Activated CD8-positive, alpha-beta T cell treated with anti-CD3 and anti-CD28 coated beads for 36 hours (primary cell): Measurements from ENCODE around the gene ZC3H8. TPM values are rescaled to one million over a fixed set of nuclear protein-coding genes. Genes with fewer than 3 reads are reported as not detected.

Source experiments
- ATAC-seq: fragments of 200-7000 bp; cut with Tn5 transposase; one replicate; pipeline ENCODE4 v1.10.0; 2021; ENCODE audit warnings: mild to moderate bottlenecking, moderate library complexity
- CTCF ChIA-PET: fragments of 350-600 bp; sonication (Branson Sonifier 250); formaldehyde crosslinking; loops from one replicate; lab custom pipeline; 2021; ENCODE audit warnings: antibody characterized with exemption; lab: Charles Lee
- POLR2A ChIA-PET: fragments of 350-600 bp; sonication (Branson Sonifier 250); formaldehyde crosslinking; loops from one replicate; lab custom pipeline; 2021; ENCODE audit warnings: antibody characterized with exemption; lab: Charles Lee
- DNase-seq: peaks from one replicate; pipeline ENCODE4 v3.0.0-alpha.2; 2020
- H3K27ac Mint-ChIP-seq: one replicate; pipeline ENCODE4 v1.8.0; 2021; ENCODE audit warnings: mild to moderate bottlenecking, mixed read lengths
- H3K27me3 Mint-ChIP-seq: one replicate; pipeline ENCODE4 v1.8.0; 2021; ENCODE audit warnings: mixed read lengths
- H3K36me3 Mint-ChIP-seq: one replicate; pipeline ENCODE4 v1.8.0; 2021; ENCODE audit warnings: low read depth, mixed read lengths
- H3K4me1 Mint-ChIP-seq: one replicate; pipeline ENCODE4 v1.8.0; 2021; ENCODE audit warnings: low read depth, mixed read lengths
- H3K4me3 Mint-ChIP-seq: one replicate; pipeline ENCODE4 v1.8.0; 2021; ENCODE audit warnings: mild to moderate bottlenecking, moderate library complexity, mixed read lengths
- H3K9me3 Mint-ChIP-seq: one replicate; pipeline ENCODE4 v1.8.0; 2021; ENCODE audit warnings: mixed read lengths
- CTCF ChIP-seq: fragments of 200-600 bp; IDR thresholded peaks from one replicate; pipeline ENCODE4 v1.8.0; 2022; ENCODE audit warnings: antibody characterized with exemption, mild to moderate bottlenecking
- intact Hi-C: fragments of 100-400 bp; cut with micrococcal nuclease; formaldehyde crosslinking; loops from one replicate; pipeline ENCODE4 v1.10.0; 2022
- total RNA-seq, 2 experiments: library from RNA; stranded (reverse); gene quantifications; one replicate each; pipeline ENCODE4 v1.2.3, GENCODE V29; 2021

The ZC3H8 gene
- total RNA-seq, 2 experiments from 2014 or later, result 16.7 to 22.1 TPM

GRCh38 chr2:112183327-112184025, 71.4 kb downstream of the ZC3H8 start:
- ChIA-PET CTCF (interaction anchor here (0.6 to 0.7 kb wide), 3 partner anchors 62 to 417 kb away, joined by 3 read pairs; no protein-coding TSS in a partner anchor), POLR2A (interaction anchor here (0.8 to 1.2 kb wide), 2 partner anchors 14 to 17 kb away, joined by 3 to 4 read pairs; no protein-coding TSS in a partner anchor)
- intact Hi-C loops, result no loop called here
- Mint-ChIP-seq H3K4me1 (peaks cover 52% of the 10 kb centered on the region), H3K27ac (peak overlapping the region; percentile 87), H3K4me3 (peak overlapping the region; percentile 72), H3K36me3 (peaks cover 21% of the 10 kb centered on the region), H3K27me3 (peaks cover 3% of the 10 kb centered on the region), H3K9me3 (no peaks in the 10 kb centered on the region)
- DNase-seq (peak; percentile 27), ATAC-seq (no peak)
- no peak for TF ChIP-seq CTCF

- TF ChIP-seq CTCF, result no peak
- ChIA-PET POLR2A (interaction anchor here (0.5 to 2.0 kb wide), 5 partner anchors 11 to 77 kb away, joined by 3 to 8 read pairs (median 4); no protein-coding TSS in a partner anchor), CTCF (interaction anchor here (0.7 to 1.5 kb wide), 5 partner anchors 11 to 417 kb away, joined by 3 to 8 read pairs (median 4); no protein-coding TSS in a partner anchor)
- ATAC-seq (peak; percentile 61), DNase-seq (peak; percentile 58)
- Mint-ChIP-seq H3K4me1 (peaks cover 43% of the 10 kb centered on the region), H3K36me3 (peaks cover 20% of the 10 kb centered on the region), H3K27me3 (peaks cover 3% of the 10 kb centered on the region), H3K4me3 (peak overlapping the region; percentile 72), H3K27ac (peak overlapping the region; percentile 87), H3K9me3 (no peaks in the 10 kb centered on the region)
- intact Hi-C loops, result no loop called here
These were observed 72.2 kb downstream of the ZC3H8 start for GRCh38 chr2:112182581-112183034.

GRCh38 chr2:112181571-112182290, 73.1 kb downstream of the ZC3H8 start:
- intact Hi-C loops, result no loop called here
- H3K4me1 Mint-ChIP-seq, result peaks cover 34% of the 10 kb centered on the region
- peaks cover 12% of the 10 kb centered on the region for H3K36me3 Mint-ChIP-seq
- ATAC-seq (peak; percentile 63), DNase-seq (peak; percentile 54)
- H3K9me3 Mint-ChIP-seq, result no peaks in the 10 kb centered on the region
- H3K4me3 Mint-ChIP-seq, result peak overlapping the region; percentile 72
- H3K27ac Mint-ChIP-seq, result peak overlapping the region; percentile 87
- peaks cover 3% of the 10 kb centered on the region for H3K27me3 Mint-ChIP-seq
- TF ChIP-seq CTCF, result no peak
- ChIA-PET POLR2A (interaction anchor here (0.5 to 2.0 kb wide), 4 partner anchors 10 to 77 kb away, joined by 3 to 8 read pairs (median 6); no protein-coding TSS in a partner anchor), CTCF (interaction anchor here (1.0 to 1.5 kb wide), 3 partner anchors 12 to 60 kb away, joined by 4 to 8 read pairs (median 5); no protein-coding TSS in a partner anchor)

GRCh38 chr2:112175958-112176573, 78.8 kb downstream of the ZC3H8 start:
- intact Hi-C loops, result no loop called here
- DNase-seq (no peak), ATAC-seq (no peak)
- Mint-ChIP-seq H3K4me1 (peaks cover 3% of the 10 kb centered on the region), H3K36me3 (peaks cover 1% of the 10 kb centered on the region), H3K4me3 (no peak overlapping the region), H3K27me3 (peaks cover 3% of the 10 kb centered on the region), H3K9me3 (no peaks in the 10 kb centered on the region), H3K27ac (no peak overlapping the region)
- ChIA-PET CTCF (no interaction called here), POLR2A (no interaction called here)
- no peak for TF ChIP-seq CTCF
